NCI-H2227 treated with DMSO at 0.1 percent for 48 hours (cell line): ENCODE measurements around the gene AKAP1.

ENCODE experiments used
- DNase-seq: peaks from one replicate; lab custom pipeline; 2025; lab: John Stamatoyannopoulos, UW

The AKAP1 gene

DNA sequence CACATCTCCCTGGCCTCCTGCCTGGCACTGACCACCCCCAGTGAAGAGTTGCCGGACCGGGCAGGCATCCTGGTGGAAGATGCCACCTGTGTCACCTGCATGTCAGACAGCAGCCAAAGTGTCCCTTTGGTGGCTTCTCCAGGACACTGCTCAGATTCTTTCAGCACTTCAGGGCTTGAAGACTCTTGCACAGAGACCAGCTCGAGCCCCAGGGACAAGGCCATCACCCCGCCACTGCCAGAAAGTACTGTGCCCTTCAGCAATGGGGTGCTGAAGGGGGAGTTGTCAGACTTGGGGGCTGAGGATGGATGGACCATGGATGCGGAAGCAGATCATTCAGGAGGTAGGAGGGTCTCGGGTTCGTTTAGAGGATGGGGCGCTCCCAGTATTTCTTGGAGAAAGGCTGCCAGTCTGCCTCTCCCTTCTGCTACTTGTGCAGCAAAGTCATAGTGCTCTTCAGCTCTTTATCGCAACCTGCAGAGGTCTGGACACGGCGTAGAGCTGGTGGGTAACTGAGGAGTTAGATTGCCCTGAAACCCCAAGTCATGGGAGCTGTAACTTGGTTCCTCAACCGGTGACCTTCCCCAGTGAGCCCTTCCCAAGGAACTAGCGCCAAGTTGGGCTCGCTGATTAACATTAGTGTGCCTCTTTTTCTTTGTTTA lies 21.9 kb downstream of the AKAP1 start:
- DNase-seq = no peak

DNA sequence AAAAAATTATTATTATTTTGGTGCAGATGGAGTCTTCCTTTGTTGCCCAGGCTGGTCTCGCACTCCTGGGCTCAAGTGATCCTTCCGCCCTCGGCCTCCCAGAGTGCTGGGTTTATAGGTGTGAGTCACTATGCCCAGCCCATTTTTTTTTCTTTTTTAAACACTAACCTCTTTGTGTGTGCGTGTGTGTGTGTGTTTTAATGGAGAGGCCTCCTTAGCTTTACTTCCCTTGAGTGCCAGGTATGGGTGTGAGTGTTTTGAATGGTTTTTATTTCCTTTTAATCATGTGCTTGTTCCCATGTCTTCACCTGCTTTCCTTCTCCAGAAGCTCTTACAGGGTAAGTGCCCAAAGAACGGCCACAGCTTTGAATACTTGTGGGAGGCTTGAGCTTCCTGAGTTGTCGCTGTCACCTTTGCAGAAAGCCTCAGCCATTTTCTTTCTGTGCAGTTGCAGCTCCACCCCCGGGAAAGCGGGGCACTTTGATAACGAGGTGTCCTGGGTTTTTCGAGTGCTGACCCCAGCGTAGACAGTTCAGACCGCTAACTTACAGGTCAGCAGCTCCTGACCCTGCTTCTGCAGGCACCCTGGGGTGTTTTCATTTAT lies 22.6 kb downstream of the AKAP1 start:
- no peak for DNase-seq

DNA sequence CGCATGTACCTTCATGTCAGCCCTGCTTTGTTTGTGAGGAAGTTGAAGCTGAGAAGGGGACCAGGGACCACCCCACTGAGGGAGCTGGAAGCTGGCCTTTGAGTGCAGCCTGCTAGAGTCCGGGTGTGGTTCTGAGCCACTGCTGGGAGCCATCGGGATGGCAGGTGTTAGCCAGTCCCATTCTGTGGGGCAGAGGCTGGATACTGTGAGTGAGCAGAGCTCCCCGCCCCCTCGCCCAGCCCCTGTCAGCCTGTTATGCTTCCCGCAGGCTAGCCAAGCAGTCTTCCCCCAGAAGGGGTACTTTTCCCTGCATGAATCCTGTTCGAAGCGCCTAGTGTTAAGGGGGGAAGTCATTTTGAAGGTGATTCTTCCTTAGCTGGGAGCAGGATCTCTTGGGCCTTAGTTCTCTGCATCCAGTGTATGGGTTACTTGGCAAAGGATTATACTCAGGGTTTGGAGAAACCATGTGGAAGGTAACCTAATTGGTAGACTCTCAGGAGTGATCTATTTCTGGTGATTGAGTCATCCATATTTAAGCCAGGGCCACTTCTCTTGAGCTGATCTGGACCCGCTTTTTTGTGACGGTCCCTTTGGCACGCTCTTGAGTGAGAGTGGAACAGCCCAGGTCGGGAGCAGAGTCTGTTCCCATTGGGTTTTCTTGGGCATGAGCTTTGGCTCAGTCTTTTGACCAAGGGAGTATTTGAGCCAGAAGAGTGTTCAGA lies 23.8 kb downstream of the AKAP1 start:
- peak; percentile 28 for DNase-seq

DNA sequence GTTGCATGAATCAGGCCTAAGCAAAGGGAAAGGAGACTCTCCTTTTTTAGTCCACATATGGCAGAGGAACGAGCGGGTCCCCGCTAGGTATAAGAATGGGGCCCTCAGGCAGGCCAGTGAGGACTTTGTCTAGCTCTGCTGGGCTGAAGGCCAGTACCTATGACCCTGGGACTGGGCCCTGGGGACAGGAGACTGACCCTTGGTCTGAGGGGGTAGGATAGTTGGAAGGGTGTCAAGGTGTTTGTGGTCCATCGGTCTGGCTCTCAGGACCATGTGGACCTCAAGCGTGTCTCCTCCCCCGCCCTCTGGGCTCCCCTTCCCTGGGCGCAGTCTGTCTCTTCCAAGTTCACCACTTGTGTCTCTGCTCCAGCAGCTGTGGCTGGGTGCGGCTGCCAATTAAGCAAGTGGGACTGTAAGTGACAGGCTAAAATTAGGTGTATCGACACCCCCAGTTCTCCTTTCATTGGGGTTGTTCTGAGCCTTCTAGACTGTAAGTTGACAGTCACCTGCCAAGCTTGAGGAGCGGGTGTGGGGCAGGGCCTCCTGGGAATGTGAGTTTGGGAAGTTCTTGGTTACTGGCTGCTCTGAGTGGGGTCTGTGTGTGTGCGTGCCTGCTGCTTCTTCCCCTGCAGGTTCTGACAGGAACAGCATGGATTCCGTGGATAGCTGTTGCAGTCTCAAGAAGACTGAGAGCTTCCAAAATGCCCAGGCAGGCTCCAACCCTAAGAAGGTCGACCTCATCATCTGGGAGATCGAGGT lies 24.5 kb downstream of the AKAP1 start:
- DNase-seq = no peak

DNA sequence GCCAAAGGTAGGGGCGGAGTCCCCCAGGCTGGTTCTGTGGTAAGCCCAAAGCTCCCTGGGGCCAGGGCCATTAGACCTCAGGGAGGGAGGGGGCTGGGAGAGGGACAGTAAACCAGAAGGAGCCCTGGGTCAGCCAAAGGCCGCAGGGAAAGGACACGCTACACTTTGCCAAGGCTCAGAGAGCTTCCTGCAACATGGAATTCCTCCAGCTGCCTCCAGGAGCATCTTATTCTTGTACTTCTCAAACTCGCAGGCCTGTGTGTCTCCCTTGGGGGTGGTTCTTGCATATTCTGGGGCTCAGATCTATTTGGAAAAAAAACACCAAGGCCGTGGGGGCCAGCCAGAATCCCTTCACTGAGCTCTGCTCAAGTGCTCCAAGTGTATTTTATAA lies 25.1 kb downstream of the AKAP1 start:
- DNase-seq = no peak

DNA sequence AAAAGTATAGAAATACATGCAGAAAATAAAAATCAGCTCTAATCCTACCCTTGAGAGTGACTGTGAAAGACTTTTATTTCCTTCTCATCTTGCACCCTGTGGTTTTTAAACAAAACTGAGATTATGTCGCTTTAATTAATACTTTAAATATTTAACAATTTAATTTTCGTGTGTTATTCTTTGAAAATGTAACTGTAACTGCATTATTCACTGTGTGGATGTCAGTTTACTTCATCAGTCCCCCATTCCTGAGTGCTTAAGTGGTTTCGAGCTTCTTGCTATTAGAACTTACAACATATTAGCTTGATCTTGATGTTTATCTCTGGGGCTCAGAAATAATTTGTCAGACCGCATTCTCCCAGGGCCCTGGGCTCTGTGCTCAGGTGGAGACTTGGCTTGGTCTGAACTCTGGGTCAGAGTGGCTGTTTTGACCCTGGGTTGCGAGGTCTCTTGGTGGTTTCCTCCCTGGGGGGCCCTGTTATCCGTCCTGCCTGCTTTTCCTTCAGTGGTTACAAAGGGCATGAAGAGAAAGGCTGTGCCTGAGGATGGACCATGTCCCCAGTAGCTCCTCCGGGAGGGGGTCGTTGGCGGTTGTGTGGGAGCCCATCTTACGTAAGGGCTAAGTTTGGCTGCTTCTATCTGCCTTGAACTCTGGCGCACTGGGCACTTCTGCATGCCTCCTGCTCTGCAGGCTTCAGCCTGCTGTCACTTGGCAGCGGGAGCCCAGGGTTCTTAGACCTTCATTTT lies 25.7 kb downstream of the AKAP1 start:
- DNase-seq = no peak

DNA sequence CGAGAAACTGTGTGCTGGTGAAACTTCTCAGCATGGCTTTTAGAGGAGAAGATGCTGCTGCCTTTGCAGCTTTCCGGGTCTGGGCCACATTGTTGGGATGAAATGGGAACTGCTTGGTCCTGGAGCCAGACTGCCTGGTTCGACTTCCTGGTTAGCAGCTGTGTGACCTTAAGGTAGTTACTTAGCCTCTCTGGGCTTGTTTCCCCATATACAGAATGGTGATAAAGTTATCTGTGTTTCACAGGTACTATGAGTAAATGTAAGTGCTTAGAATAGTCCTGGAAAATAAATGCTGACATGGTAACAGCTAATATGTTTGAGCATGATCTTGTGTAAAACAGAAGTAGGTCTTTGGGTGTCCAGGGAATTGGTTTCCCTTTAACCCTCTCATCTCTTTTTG lies 26.3 kb downstream of the AKAP1 start:
- no peak for DNase-seq

DNA sequence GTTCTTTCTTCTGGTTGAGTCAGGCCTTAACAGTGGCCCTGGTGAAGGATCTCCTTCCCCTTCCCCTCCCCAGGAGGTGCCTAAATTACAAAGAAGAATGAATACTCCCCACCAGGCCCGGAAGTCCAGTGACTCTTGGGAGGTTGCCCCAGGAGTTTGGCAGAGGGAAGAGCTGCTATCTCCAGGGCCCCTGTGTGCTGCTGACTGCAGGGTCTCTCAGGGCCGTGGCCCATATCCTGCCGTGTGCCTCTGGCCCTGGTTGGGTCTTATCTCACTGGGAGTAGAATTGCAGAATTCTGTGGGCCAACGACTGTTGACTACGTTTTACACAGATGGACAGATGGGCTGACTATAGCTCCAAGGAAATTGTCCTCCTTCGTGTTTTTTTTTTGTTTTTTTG lies 28.0 kb downstream of the AKAP1 start:
- DNase-seq = no peak

DNA sequence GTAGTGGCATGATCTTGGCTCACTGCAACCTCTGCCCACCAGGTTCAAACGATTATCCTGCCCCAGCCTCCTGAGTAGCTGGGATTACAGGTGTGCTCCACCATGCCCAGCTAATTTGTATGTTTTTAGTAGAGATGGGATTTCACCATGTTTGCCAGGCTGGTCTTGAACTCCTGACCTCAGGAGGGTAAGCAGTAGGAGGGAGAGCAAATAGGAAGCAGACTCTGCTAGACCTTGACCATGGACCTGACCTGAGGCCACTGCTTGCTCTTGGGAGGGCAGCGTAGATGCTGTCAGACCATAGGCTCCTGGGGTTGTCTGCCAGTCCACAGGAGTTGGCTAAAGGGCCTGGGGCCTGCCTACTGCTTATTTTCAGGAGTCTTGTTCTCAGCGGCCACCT lies 28.6 kb downstream of the AKAP1 start:
- DNase-seq = no peak

DNA sequence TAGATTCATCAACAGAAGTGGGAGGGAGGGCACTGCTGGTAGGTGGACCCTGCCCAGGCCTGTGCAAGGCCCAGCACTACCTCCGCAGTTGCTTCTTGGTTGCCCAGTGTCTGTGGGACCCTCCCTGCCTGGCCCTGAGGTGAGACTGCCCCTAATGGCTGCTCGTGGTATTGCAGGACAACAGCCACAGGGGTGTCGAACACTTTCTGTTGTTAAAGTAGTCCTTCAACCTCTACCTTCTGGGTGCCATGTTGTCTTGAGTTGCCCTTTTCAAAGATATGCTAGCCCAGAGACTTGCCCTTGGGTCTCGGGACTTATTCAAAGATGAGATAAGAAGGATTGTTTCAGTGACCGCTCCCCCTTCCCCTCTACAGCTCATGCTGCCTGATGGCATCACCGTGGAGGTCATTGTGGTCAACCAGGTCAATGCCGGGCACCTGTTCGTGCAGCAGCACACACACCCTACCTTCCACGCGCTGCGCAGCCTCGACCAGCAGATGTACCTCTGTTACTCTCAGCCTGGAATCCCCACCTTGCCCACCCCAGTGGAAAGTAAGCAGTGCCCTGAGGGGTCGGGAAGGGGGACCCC lies 29.1 kb downstream of the AKAP1 start:
- no peak for DNase-seq

DNA sequence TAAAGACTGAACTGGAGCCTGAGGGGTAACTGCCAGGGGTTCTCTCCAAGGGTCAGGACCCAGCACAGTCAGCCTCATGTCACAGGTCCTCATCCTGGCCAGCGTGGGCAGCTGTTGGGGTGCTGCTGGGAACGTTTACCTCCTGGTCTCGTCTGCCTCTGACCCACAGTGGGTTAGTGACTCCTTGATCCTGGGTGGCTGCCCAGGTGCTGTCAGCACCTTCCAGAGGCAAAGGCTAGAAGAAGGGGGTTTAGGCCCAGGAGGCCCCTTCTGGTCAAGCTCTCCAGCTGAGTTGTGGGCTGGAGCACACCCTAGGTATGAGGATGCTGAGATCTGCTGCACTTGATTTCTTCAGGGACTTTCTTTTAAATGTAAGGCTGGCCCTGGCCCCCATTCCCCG lies 30.3 kb downstream of the AKAP1 start:
- no peak for DNase-seq

DNA sequence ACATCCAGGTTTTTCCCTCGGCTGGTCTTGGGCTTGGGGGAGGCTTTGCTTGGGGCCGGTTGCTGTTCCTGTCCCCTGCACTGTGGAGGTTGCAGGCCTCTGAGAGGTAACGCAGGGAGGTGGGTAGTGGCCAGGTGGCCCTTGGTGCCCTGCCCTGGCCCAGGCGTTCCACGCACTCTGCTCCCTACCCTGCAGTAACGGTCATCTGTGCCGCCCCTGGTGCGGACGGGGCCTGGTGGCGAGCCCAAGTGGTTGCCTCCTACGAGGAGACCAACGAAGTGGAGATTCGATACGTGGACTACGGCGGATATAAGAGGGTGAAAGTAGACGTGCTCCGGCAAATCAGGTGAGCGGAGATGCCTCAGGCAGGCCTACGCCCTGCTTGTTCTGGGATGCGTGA lies 30.9 kb downstream of the AKAP1 start:
- no peak for DNase-seq

DNA sequence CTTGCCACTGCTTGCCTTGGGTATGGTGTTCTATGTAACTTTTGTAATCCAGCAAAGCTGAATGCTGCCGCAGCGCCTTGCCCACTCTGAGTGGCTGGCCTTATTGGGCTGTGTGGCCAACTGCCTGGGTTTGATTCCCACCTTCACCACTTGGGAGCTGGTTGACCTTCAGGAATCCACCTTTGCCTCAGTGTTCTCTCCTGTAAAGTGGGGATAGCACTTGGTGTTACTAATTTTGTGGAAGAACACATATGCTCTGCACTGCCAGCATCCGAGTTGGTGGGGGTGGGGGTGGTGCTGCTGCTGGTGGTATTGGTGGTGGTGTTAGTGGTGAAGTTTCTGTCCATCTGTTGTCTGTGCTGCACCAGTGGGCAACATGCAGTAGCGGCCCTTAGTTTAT lies 32.8 kb downstream of the AKAP1 start:
- DNase-seq = no peak

DNA sequence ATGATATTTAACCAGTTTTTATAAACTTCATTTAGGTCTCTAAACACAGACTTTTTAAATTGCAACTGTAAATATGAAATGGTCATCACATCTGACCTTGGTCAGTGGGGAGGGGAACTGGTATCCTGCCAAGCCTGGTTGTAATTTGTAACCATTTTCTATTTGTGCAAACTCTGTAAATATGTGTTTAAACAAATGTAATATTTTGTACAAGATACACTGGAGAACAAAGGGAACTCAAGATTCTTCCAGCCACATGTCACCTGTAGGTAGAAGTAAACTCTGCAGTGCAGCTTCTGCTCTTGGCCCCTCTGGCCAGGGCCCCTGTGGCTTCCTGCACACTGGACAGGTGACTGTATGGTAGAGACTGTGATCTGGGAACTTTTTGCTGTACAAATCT lies 35.8 kb downstream of the AKAP1 start:
- DNase-seq = no peak

DNA sequence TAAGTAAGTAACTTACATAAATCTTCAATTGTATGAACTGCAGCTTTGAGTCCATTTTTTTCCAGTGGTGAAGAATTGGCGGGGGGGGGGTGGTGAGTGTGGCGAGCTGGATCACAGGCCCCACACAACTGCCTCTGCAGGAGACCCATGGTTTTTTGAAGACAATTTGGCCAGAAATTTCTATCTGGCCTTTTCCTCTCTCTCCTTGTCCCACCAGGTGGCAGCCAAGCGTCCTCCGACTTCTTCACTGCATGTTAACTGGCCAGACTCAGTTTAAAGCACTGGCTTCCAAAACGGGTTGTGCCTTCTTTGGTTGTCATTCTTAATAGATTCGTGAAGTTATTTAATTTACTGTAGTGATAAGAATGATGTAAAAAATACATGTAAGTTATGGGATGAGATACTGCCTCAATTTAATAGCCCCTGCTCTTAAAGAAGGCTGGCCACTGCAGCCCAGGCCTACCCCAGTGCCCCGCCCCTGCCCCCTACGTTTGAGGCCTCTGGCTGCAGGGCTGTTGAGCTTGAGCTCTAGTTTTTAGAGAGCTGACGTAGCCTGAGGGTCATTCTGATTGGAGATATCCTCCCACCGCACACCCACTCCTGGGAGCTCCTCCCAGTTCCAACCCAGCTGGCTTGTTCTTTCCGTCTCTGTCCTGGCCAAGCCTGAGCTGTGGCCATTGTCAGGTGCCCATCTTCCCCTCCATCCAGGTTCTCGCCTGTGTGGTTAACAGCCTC lies 36.4 kb downstream of the AKAP1 start:
- peak; percentile 68 for DNase-seq

DNA sequence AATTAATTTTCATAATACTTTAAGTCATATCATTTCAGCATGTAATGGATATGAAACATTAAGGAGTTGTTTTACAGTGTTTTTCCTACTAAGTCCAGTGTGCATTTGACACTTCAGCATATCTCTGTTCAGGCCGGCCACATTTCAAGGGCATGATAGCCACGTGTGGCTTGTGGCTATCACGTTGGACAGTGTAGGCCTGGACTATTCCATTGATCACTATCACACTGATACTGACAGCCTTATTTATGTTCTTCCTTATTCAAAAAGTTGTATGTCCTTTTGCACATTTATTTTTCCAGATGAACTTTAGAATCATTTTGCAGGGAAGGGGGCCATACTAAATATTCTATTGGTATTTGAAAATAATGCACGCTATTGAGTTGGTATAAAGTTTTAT lies 39.0 kb downstream of the AKAP1 start:
- no peak for DNase-seq

DNA sequence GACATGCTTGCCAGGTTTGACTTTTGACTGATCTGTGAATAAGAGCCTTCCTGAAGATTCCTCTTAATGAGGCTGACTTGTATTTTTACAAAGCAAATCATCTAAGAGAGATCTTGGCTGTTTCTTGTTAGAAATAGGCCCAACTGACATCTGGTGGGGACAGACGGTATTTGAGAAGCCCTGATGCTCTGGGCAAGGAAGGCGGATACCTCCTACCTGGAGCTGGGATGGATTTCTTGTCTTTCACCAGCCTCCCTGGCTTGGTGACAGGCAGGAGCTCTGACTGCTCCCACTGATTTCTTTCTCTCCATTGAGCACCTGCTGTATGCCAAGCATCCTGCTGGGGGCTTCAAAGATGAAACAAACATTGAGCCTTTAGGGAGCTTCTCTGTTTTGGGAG lies 40.4 kb downstream of the AKAP1 start:
- DNase-seq = no peak

DNA sequence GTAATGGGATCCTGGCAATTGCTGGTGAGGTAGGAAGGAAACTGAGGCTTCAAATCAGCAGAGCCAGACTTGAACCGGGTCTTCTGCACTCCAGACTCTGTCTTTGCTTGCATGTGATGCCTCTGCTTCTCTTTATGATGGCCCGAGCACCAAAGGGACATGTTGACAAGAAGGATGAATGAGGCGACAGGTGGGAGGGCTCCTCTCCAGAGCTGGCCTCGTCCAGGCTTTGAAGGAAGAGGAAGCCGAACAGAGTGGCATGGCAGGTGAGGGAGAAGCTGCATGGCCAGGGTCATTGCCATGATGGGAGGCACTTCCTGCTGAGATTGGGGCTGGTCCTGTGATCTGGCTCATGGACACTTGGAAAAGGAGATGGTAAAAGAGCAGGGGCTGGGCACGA lies 40.8 kb downstream of the AKAP1 start:
- DNase-seq = no peak

DNA sequence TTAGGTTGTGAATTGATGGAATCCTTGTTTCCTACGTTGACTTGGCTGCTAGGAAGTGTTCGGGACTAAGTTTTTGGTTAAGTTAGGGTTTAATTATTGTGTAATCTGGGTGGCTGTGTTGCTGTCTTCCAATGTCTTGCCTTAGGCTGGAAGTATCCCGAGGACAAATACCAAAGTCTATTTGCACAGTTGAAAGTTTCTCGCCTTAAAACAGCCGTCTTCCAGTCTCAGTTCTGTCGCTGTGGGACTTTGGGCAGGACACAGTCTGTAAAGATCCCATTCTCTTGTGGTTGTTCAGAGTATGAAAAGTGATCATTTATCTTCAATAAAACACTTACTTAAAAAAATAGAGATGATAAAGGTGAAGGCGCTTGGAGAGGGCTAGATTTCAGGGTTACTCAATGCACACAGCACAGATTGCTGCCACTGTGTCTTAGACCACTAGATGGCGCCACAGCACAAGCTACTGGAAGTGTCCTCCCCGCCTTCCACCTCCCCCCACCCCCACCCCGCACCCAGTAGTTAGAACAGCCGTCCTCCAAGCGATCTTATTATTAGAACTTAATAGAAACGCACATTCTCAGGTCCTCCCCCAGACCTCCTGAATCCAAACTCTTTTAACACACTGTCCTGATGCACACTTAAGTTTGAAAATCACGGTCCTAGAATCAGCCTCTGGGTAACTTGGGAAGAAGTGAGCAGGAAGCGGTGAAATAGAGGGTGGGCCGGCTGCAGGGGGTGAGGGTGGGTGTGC lies 45.8 kb downstream of the AKAP1 start:
- peak; percentile 83 for DNase-seq

DNA sequence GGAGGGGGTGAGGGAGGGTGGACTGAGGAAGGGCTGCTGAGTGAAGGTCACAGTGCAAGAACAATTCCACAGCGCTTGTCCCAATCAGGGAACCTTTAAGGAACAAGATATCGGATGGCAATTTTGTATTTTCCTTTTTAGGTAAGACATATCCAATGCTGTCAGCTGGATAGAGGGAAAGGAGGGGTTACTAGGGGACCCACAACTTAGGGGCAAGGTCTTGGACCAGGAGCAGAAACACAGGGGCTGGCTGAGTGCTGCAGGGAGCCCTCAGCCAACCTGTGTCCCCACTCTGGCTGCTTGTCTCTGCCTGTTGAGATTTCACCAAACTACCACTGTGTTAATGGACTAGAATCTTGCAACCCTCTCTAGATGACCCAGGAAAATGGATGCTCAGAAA lies 47.6 kb downstream of the AKAP1 start:
- DNase-seq = no peak
